D341Med (cell line): Measurements from ENCODE around the gene ARHGAP19.
"Not testable (repeated sequence)": the region's sequence is repeated elsewhere in the genome, so short reads cannot be mapped to it uniquely, and the experiment has no call there.

ENCODE experiments used
- DNase-seq: peaks from one replicate; pipeline ENCODE4 v3.0.0; 2012; ENCODE audit warnings: low spot score

ARHGAP19 gene

GRCh38 chr10:97279121-97279815 lies 13.2 kb downstream of the ARHGAP19 start:
- DNase-seq, result no peak

GRCh38 chr10:97278491-97278989 lies 13.9 kb downstream of the ARHGAP19 start:
- DNase-seq, result peak; percentile 38

DNA sequence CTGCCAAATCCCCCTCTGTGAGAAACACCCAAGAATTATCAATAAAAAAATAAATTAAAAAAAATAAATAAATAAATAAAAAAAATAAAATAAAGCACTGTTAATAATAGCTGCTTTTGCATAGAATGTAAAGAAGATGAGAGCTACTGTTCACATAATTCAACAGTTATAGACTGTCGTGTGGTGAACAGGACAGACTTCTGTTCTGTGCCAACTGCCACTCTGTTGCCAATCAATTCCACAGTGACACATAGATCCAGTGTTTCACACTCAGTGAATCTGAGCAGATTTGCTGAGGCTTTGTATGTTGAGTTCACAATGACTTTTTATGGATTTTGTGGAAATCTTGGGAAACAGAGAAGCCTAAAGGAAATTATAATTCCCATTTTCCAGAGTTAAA lies 14.9 kb downstream of the ARHGAP19 start:
- no peak for DNase-seq

DNA sequence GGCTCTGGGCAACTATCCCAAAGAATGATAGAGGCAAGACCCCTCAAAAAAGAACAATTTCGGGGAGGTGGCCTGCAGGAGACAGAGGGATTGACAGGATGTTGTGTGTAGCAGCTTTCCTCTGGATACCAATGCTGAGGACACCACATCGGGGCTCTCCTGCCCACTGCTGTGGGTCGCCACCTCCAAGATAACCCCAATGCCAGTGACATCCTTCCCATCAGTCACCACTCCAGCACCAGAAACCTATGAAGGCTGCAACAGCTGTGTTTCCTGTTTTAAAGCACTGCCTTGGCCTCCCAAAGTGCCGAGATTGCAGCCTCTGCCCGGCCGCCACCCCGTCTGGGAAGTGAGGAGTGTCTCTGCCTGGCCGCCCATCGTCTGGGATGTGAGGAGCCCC lies 17.6 kb downstream of the ARHGAP19 start:
- DNase-seq, result no peak

- DNase-seq, result no peak
Measured at GRCh38 chr10:97273700-97274099, 18.7 kb downstream of the ARHGAP19 start.

- DNase-seq, result no peak
Measured at GRCh38 chr10:97270523-97271154, 21.8 kb downstream of the ARHGAP19 start.

- no peak for DNase-seq
Measured at GRCh38 chr10:97267671-97268070, 24.8 kb downstream of the ARHGAP19 start.

DNA sequence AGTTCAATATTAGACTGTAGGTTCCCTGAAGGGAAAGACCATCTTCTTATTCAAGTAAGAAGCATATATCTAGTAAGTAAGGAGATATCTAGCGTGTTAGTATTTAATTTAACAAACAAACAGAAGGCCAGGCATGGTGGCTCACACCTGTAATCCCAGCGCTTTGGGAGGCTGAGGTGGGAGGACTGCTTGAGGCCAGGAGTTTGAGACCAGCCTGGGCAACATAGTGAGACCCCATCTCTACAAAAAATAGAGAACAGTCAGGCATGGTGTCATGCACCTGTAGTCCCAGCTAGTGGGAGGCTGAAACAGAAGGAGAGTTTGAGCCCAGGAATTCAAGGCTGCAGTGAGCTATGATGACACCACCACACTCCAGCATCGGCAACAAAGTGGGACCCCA lies 27.3 kb downstream of the ARHGAP19 start:
- DNase-seq, result not testable (repeated sequence)

- DNase-seq, result no peak
Measured at GRCh38 chr10:97263971-97264370, 28.5 kb downstream of the ARHGAP19 start.

GRCh38 chr10:97261656-97262055 lies 30.8 kb downstream of the ARHGAP19 start:
- DNase-seq, result no peak

DNA sequence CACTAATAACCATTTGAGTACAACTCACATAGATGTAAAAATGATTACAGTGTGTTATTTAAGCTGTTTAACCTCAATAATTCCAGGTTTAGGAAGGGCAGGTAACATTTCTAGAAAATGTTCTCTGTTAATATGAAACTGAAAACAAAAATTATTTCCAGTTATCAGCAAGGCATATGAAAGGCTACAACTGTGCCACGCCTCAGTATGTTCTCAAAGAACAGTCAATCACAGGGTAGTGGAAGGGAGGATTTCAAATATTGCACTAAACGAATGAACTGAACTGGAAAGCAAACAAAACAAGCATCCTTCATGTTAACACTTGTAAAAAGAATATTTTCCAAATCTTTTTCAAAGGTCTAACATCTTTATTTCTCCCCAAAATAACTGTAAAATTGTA lies 31.3 kb downstream of the ARHGAP19 start:
- DNase-seq, result no peak

- DNase-seq, result no peak
Measured at GRCh38 chr10:97259119-97259518, 33.3 kb downstream of the ARHGAP19 start.

DNA sequence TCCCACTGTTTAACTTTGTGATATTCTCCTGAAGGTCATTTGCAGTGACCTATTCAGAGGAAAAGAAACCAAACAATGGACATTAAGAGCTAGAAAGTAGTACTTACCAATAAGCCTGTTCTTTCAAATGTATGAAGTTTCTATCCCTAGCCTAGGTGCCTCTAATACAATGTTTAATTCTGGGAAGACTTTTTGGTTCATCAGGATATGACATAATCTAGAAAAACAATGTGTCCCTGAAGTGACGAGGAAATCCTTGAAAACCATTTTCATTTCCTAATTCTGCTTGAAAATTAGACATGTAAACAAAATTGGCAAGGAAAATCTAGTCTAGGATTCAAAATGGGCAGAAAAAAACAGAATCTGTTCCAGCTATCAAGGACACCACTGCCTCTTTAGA lies 36.1 kb downstream of the ARHGAP19 start:
- DNase-seq, result no peak

GRCh38 chr10:97255512-97256293 lies 36.7 kb downstream of the ARHGAP19 start:
- DNase-seq, result no peak

DNA sequence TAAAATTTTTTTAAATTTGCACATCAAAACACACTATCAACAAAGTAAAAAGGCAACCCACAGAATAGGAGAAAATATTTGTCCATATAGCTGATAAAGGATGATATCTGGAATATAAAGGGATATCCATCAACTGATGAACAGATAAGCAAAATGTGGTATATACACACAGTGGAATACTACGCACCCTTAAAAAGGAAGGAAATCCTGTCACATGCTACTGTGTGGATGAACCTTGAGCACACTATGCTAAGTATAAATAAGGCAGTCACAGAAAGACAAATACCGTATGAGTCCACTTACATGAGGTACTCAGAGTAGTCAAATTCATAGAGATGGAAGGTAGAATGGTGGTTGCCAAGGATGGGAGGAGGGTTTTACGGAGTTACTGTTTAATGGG lies 37.7 kb downstream of the ARHGAP19 start:
- no peak for DNase-seq

GRCh38 chr10:97250952-97251351 lies 41.5 kb downstream of the ARHGAP19 start:
- no peak for DNase-seq

- DNase-seq, result no peak
Measured at GRCh38 chr10:97243836-97244235, 48.6 kb downstream of the ARHGAP19 start.

DNA sequence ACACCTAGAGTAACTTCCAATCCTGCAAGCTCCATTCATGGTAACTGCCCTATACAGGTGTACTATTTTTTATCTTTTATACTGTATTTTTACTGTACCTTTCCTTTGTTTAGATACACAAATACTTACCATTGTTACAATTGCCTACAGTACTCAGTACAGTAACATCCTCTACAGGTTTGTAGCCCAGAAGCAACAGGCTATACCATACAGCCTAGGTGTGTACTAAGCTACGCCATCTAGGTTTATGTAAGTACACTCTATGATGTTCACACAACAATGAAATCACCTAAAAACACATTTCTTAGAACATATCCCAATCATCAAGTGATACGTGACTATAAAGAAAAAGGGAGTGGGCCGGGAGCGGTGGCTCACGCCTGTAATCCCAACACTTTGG lies 53.6 kb downstream of the ARHGAP19 start:
- DNase-seq, result no peak

DNA sequence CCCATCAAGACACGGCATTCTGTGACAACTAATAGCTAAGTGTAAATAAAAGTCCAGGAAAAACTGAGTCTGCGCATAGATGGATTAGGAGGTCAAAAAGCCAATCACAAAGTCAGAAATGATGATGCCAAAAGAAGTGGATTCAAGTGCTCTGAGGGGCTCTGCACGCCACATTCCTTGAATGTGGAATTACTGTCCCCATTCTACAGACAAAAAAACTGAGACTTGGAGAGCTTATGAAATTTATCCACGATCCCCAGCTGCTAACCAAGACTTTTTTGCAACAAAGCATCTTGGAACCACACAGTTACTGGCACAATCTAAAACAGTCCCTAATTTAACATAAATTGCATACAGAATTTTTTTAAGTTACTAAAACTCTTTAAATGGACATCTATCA lies 57.1 kb downstream of the ARHGAP19 start:
- DNase-seq, result no peak

DNA sequence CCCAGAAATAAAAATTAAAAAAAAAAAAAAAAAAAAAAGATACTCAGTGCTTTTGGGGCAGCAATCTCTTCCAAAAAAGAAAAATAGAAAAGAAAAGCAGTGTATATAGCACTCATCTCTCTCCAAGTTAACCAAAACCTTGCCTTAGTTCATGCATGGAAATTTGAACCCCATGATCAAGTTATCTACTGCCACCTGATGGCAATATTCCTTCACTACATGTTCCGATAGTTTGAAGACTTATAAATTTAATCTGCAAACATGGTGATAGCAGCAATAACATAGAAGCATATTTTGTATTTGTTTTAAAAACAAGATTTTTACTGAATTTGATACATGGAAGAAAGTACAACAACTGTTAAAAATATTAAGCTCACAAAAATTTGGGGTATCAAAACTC lies 58.0 kb downstream of the ARHGAP19 start:
- DNase-seq, result peak; percentile 36

DNA sequence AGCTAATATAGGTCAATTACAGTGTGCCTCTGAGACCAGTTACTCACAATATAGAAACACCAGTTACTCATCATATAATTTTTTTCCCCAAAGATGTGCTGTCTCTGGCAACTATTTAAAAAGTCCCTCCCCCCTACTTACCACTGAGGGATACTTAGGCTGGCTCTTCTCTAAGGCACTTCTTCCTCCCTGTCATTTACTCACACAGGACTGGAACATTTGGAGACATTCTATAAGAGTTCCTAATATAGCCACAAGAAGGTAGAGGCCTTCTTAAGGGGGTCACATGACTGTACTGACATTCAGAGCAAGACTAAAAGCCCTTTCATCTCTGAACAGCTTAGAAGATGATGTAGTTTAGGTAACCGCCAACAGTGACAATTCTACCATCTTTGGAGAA lies 62.3 kb downstream of the ARHGAP19 start:
- no peak for DNase-seq

DNA sequence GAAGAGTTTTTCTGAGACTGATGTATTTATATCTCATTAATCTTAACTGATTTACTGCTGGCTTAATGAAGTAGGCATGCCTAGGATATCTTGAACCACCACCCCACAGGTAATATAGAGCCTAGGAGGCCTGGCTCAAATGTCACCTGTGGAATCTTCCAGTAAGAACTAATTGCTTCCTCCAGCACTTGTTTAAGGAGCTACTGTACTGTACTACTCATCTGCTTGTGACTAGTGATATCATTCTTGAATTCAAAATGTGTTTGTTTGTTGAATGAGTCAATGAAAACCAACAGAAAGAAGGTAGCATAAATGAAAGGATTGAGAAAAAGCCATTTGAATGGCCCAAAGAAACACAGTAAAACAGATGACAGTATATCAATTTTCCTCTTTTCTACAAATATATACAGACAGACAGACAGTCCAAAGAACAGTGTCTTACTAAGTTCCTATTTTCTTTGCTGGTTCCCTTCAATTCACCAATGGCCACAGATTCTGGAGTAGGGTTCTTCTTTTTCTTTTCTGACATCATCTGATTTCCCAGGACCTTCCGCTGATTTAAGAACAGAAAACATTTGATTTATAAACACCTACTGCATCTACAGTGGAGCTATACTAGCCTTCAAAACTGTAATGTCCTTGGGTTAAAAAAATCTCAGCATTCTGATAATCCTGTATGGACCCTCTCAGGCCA lies 63.0 kb downstream of the ARHGAP19 start:
- DNase-seq, result no peak
